Measurements from ENCODE around the gene HS2ST1.

Gene HS2ST1

GRCh38 chr1:87042111-87042811 is 127.8 kb downstream of the HS2ST1 start:
- H3K27ac ChIP-seq (ENCODE audit: low read depth, low read length, poor library complexity, severe bottlenecking): peak overlapping the region; percentile 20
- H2AFZ ChIP-seq (ENCODE audit: low read length): no peak overlapping the region
- H4K20me1 ChIP-seq (ENCODE audit: insufficient read depth, low read length): no peaks in the 10 kb centered on the region
- peaks cover 39% of the 10 kb centered on the region for H3K79me2 ChIP-seq (ENCODE audit: insufficient read depth, low read length)
- no peaks in the 10 kb centered on the region for H3F3A ChIP-seq (ENCODE audit: insufficient read depth, low read length)
- H3K27me3 ChIP-seq (ENCODE audit: insufficient read depth, low read length): no peaks in the 10 kb centered on the region
- H3K4me3 ChIP-seq (ENCODE audit: low read depth, low read length, poor library complexity, severe bottlenecking): no peak overlapping the region
- no peak overlapping the region for H3K9ac ChIP-seq (ENCODE audit: low read length)
- no peaks in the 10 kb centered on the region for H3K9me3 ChIP-seq (ENCODE audit: low read length)
- H3K36me3 ChIP-seq (ENCODE audit: insufficient read depth, low read length): no peaks in the 10 kb centered on the region
- peaks cover 47% of the 10 kb centered on the region for H3K4me1 ChIP-seq (ENCODE audit: insufficient read depth, low read length, severe bottlenecking)
- no peak for TF ChIP-seq EZH2 (IDR thresholded peaks at IDR 0.05; ENCODE audit: borderline replicate concordance, low read length)
- no peaks in the 10 kb centered on the region for H3K9me2 ChIP-seq (ENCODE audit: low read depth, low read length)
- peak overlapping the region; percentile 35; the same call in 1 of the 2 replicates for H3K4me2 ChIP-seq (ENCODE audit: low read length)

GRCh38 chr1:87044424-87044823 is 130.0 kb downstream of the HS2ST1 start:
- H3K9me3 ChIP-seq (ENCODE audit: low read length): peaks cover 3% of the 10 kb centered on the region; the same call in 1 of the 2 replicates

GRCh38 chr1:87044840-87045239 is 130.4 kb downstream of the HS2ST1 start:
- H3K9me3 ChIP-seq (ENCODE audit: low read length): peaks cover 3% of the 10 kb centered on the region; the same call in 1 of the 2 replicates
- TF ChIP-seq EZH2 (IDR thresholded peaks at IDR 0.05; ENCODE audit: borderline replicate concordance, low read length): no peak
- TF ChIP-seq CTCF (IDR thresholded peaks at IDR 0.05; ENCODE audit: low read length): no peak
- no peak overlapping the region for H3K27ac ChIP-seq (ENCODE audit: low read depth, low read length, poor library complexity, severe bottlenecking)
- no peaks in the 10 kb centered on the region for H3K27me3 ChIP-seq (ENCODE audit: insufficient read depth, low read length)
- no peaks in the 10 kb centered on the region for H3K9me2 ChIP-seq (ENCODE audit: low read depth, low read length)
- peaks cover 51% of the 10 kb centered on the region for H3K4me1 ChIP-seq (ENCODE audit: insufficient read depth, low read length, severe bottlenecking)
- no peak overlapping the region for H2AFZ ChIP-seq (ENCODE audit: low read length)
- H3K4me2 ChIP-seq (ENCODE audit: low read length): peak overlapping the region; percentile 41
- H3K79me2 ChIP-seq (ENCODE audit: insufficient read depth, low read length): peaks cover 47% of the 10 kb centered on the region
- no peaks in the 10 kb centered on the region for H4K20me1 ChIP-seq (ENCODE audit: insufficient read depth, low read length)
- no peak overlapping the region for H3K9ac ChIP-seq (ENCODE audit: low read length)
- peaks cover 7% of the 10 kb centered on the region; the same call in 1 of the 2 replicates for H3K36me3 ChIP-seq (ENCODE audit: insufficient read depth, low read length)
- no peaks in the 10 kb centered on the region for H3F3A ChIP-seq (ENCODE audit: insufficient read depth, low read length)
- H3K4me3 ChIP-seq (ENCODE audit: low read depth, low read length, poor library complexity, severe bottlenecking): no peak overlapping the region

More at GRCh38 chr1:87044424-87044823, 130.0 kb downstream of the HS2ST1 start:
- Histone ChIP-seq H3K9me2 (ENCODE audit: low read depth, low read length) (no peaks in the 10 kb centered on the region), H3K36me3 (ENCODE audit: insufficient read depth, low read length) (peaks cover 7% of the 10 kb centered on the region; the same call in 1 of the 2 replicates), H3K4me2 (ENCODE audit: low read length) (peak overlapping the region; percentile 41), H3K27me3 (ENCODE audit: insufficient read depth, low read length) (no peaks in the 10 kb centered on the region), H2AFZ (ENCODE audit: low read length) (no peak overlapping the region), H3F3A (ENCODE audit: insufficient read depth, low read length) (no peaks in the 10 kb centered on the region), H3K79me2 (ENCODE audit: insufficient read depth, low read length) (peaks cover 43% of the 10 kb centered on the region), H3K4me1 (ENCODE audit: insufficient read depth, low read length, severe bottlenecking) (peaks cover 47% of the 10 kb centered on the region), H4K20me1 (ENCODE audit: insufficient read depth, low read length) (no peaks in the 10 kb centered on the region), H3K27ac (ENCODE audit: low read depth, low read length, poor library complexity, severe bottlenecking) (no peak overlapping the region), H3K9ac (ENCODE audit: low read length) (no peak overlapping the region), H3K4me3 (ENCODE audit: low read depth, low read length, poor library complexity, severe bottlenecking) (no peak overlapping the region)
- no peak for TF ChIP-seq EZH2 (IDR thresholded peaks at IDR 0.05; ENCODE audit: borderline replicate concordance, low read length)
- TF ChIP-seq CTCF (IDR thresholded peaks at IDR 0.05; ENCODE audit: low read length): no peak

All from OCI-LY1 (cell line).